ENCODE data around the gene SUGP2. TPM values are rescaled to one million over a fixed set of nuclear protein-coding genes. Genes with fewer than 3 reads are reported as not detected.

The SUGP2 gene
- polyA plus RNA-seq, 1 donor (not counting 4 experiments of a cell fraction or from before 2014, with no cell fraction given) = 51.2 TPM

DNA sequence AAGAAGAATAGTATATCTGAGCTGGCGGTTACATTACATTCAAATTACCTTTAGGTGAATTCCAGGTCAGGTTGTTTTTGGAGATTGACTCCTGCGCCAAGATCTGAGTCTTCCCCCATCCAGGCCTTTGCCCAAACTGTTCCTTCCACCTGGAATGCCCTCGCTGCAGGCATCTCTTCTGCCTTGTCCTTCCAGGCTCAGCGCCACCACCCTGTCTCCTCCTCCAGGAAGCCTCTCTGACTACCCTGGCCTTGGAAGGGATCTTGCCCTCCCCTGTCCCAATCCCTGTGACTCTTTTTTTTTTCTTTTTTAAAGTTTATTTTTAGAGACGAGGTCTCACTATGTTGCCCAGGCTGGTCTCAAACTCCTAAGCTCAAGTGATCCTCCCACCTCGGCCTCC is 90.6 kb downstream of the SUGP2 start:
- H3K27me3 ChIP-seq (ENCODE audit: control insufficient read depth, extremely low read depth, insufficient read depth, low read length) = no peaks in the 10 kb centered on the region
- H3K36me3 ChIP-seq (ENCODE audit: control insufficient read depth in 2 of 2, extremely low read depth in 1 of 2, insufficient read depth in 2 of 2, low read length in 2 of 2) = peaks cover 12 to 17% of the 10 kb centered on the region in 2 experiments
- H2AFZ ChIP-seq (ENCODE audit: control insufficient read depth, low read length) = no peak overlapping the region
- DNase-seq (ENCODE audit: low read depth, low spot score) = no peak
- no peak overlapping the region for H3K4me3 ChIP-seq (ENCODE audit: control insufficient read depth in 2 of 3, extremely low read depth in 1 of 3, insufficient read depth in 2 of 3, low read depth in 1 of 3, low read length in 3 of 3)
- no peak for TF ChIP-seq CTCF (optimal IDR thresholded peaks at IDR 0.05 in 1 of 3, IDR thresholded peaks at IDR 0.05 in 1 of 3, conservative IDR thresholded peaks at IDR 0.05 in 1 of 3; ENCODE audit: extremely low read depth in 1 of 3, insufficient read depth in 2 of 3, low read length in 3 of 3)
- no peak for TF ChIP-seq EZH2 (IDR thresholded peaks at IDR 0.05; ENCODE audit: low read length)
- H3K4me2 ChIP-seq (ENCODE audit: control insufficient read depth, extremely low read depth, insufficient read depth, low read depth, low read length) = no peak overlapping the region
- FAIRE-seq = no peak
- no peaks in the 10 kb centered on the region for H4K20me1 ChIP-seq (ENCODE audit: control insufficient read depth, extremely low read depth, insufficient read depth, low read length)
- H3K27ac ChIP-seq (ENCODE audit: control insufficient read depth, insufficient read depth, low read length) = no peak overlapping the region
- peaks cover 7% of the 10 kb centered on the region for H3K4me1 ChIP-seq (ENCODE audit: control insufficient read depth, extremely low read depth, insufficient read depth, low read length)
- H3K9ac ChIP-seq (ENCODE audit: control insufficient read depth, extremely low read depth, insufficient read depth, low read length) = no peak overlapping the region
- H3K79me2 ChIP-seq (ENCODE audit: control insufficient read depth, insufficient read depth, low read length) = peaks cover 44% of the 10 kb centered on the region
- dilution Hi-C loops (cut with MboI; ENCODE audit: extremely low pct_ligation_motif_present, low sequenced_read_pairs) = no loop called here
- H3K9me1 ChIP-seq (ENCODE audit: control insufficient read depth, extremely low read depth, insufficient read depth, low read length) = no peaks in the 10 kb centered on the region
- H3K9me3 ChIP-seq (ENCODE audit: control insufficient read depth, low read depth, low read length) = no peaks in the 10 kb centered on the region

DNA sequence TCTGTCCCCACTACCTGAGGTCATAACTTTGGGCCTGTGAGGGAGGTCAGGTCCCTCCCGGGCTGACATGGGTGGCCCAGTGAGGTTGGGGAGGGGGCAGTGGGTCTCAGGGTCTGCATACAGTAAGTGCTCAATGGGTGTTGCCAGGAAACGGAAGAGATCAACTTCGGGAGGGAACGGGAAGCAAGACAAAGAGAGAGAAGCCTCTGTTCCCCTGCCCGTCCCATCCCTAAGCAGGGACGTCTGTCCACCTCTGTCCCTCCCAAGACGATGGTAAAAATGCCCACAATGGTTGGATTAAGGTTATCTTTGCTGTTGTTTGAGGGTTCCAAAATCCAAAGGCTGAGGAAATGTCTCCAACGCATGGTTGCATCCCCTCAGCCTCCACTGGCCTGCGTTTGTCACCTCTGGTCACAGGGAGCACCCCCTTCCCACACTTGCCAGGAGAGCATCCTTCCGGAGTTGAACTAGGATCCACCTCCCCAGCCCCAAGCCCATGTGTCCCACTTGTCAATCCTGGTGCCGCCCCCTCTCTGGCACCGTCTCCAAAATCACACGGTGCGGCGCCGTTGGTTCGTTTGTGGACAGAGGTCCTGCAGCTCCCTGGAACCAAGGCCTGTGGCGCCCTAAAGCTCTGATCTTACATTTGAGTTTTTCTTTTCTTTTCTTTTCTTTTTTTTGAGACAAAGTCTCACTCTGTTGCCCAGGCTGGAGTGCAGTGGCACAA is 91.5 kb downstream of the SUGP2 start:
- Histone ChIP-seq H3K36me3 (ENCODE audit: control insufficient read depth in 2 of 2, extremely low read depth in 1 of 2, insufficient read depth in 2 of 2, low read length in 2 of 2) (peaks cover 13 to 21% of the 10 kb centered on the region in 2 experiments), H3K9me3 (ENCODE audit: control insufficient read depth, low read depth, low read length) (no peaks in the 10 kb centered on the region), H3K79me2 (ENCODE audit: control insufficient read depth, insufficient read depth, low read length) (peaks cover 46% of the 10 kb centered on the region), H3K4me3 (ENCODE audit: control insufficient read depth in 2 of 3, extremely low read depth in 1 of 3, insufficient read depth in 2 of 3, low read depth in 1 of 3, low read length in 3 of 3) (peak overlapping the region; percentile 40 to 69 (median 67)), H3K4me2 (ENCODE audit: control insufficient read depth, extremely low read depth, insufficient read depth, low read depth, low read length) (peak overlapping the region; percentile 90), H3K9ac (ENCODE audit: control insufficient read depth, extremely low read depth, insufficient read depth, low read length) (peak overlapping the region; percentile 65), H3K4me1 (ENCODE audit: control insufficient read depth, extremely low read depth, insufficient read depth, low read length) (peaks cover 7% of the 10 kb centered on the region), H3K9me1 (ENCODE audit: control insufficient read depth, extremely low read depth, insufficient read depth, low read length) (no peaks in the 10 kb centered on the region), H3K27me3 (ENCODE audit: control insufficient read depth, extremely low read depth, insufficient read depth, low read length) (no peaks in the 10 kb centered on the region), H3K27ac (ENCODE audit: control insufficient read depth, insufficient read depth, low read length) (no peak overlapping the region), H2AFZ (ENCODE audit: control insufficient read depth, low read length) (peak overlapping the region; percentile 65), H4K20me1 (ENCODE audit: control insufficient read depth, extremely low read depth, insufficient read depth, low read length) (no peaks in the 10 kb centered on the region)
- DNase-seq (ENCODE audit: low read depth, low spot score) = no peak
- FAIRE-seq = no peak
- dilution Hi-C loops (cut with MboI; ENCODE audit: extremely low pct_ligation_motif_present, low sequenced_read_pairs) = no loop called here
- TF ChIP-seq EZH2 (IDR thresholded peaks at IDR 0.05; ENCODE audit: low read length) = no peak
- no peak for TF ChIP-seq CTCF (optimal IDR thresholded peaks at IDR 0.05 in 1 of 3, IDR thresholded peaks at IDR 0.05 in 1 of 3, conservative IDR thresholded peaks at IDR 0.05 in 1 of 3; ENCODE audit: extremely low read depth in 1 of 3, insufficient read depth in 2 of 3, low read length in 3 of 3)

Other genes starting within 250 kb of the SUGP2 start
- gene COMP, start 242.2 kb downstream of the SUGP2 start, polyA plus RNA-seq = 0.02 to 0.21 TPM in 2 of 3 replicates, not detected in the other
- 22.5 to 48.5 TPM (median 33.7 TPM) in 3 replicates for gene UPF1, start 201.6 kb downstream of the SUGP2 start, polyA plus RNA-seq
- gene CERS1, start 137.4 kb downstream of the SUGP2 start, polyA plus RNA-seq = 0.09 to 0.23 TPM (median 0.14 TPM) in 3 replicates
- 109 to 198 TPM (median 137 TPM) in 3 replicates for gene COPE, start 114.1 kb downstream of the SUGP2 start, polyA plus RNA-seq
- 33.1 to 59.4 TPM (median 39.2 TPM) in 3 replicates for gene DDX49, start 113.8 kb downstream of the SUGP2 start, polyA plus RNA-seq
- 97.2 to 188 TPM (median 119 TPM) in 3 replicates for gene HOMER3, start 92.3 kb downstream of the SUGP2 start, polyA plus RNA-seq
- gene ARMC6, start 86 bp upstream of the SUGP2 start, polyA plus RNA-seq = 23.8 to 32.7 TPM (median 30.7 TPM) in 3 replicates
- gene SLC25A42, start 30.5 kb upstream of the SUGP2 start, polyA plus RNA-seq = 1.2 to 2.2 TPM (median 1.9 TPM) in 3 replicates
- gene TMEM161A, start 105.0 kb upstream of the SUGP2 start, polyA plus RNA-seq = 18.0 to 35.1 TPM (median 25.0 TPM) in 3 replicates
- 0.05 to 0.17 TPM (median 0.11 TPM) in 3 replicates for gene MEF2B, start 136.7 kb upstream of the SUGP2 start, polyA plus RNA-seq
- gene BORCS8, start 158.6 kb upstream of the SUGP2 start, polyA plus RNA-seq = 16.3 to 19.6 TPM (median 18.1 TPM) in 3 replicates
- gene RFXANK, start 158.7 kb upstream of the SUGP2 start, polyA plus RNA-seq = 49.0 to 70.8 TPM (median 51.3 TPM) in 3 replicates
- 9.7 to 14.4 TPM (median 12.3 TPM) in 3 replicates for gene NR2C2AP, start 169.9 kb upstream of the SUGP2 start, polyA plus RNA-seq
- gene NCAN, start 178.4 kb upstream of the SUGP2 start, polyA plus RNA-seq = not detected in 3 replicates
- gene TM6SF2, start 239.8 kb upstream of the SUGP2 start, polyA plus RNA-seq = not detected in 3 replicates

All from keratinocyte (primary cell).